Stimulated activated memory B cell treated with anti-CD40 and anti-IgM and Interleukin-4, amounts not matched to agents 10 μg/mL and 1 μg/mL and 100 μg/mL, for 72 hours (primary cell): Measurements from ENCODE around the gene ARMC12.

Experiments
- ATAC-seq: fragments of 150-1000 bp; cut with Tn5 transposase; 2 replicates; pipeline ENCODE4 v1.10.0; 2021
- H3K27ac Mint-ChIP-seq: one replicate; pipeline ENCODE4 v1.8.0; 2022; ENCODE audit warnings: mild to moderate bottlenecking, mixed read lengths
- H3K27me3 Mint-ChIP-seq: one replicate; pipeline ENCODE4 v1.8.0; 2022; ENCODE audit warnings: mixed read lengths
- H3K36me3 Mint-ChIP-seq: one replicate; pipeline ENCODE4 v1.8.0; 2022; ENCODE audit warnings: mixed read lengths
- H3K4me1 Mint-ChIP-seq: one replicate; pipeline ENCODE4 v1.8.0; 2022; ENCODE audit warnings: mixed read lengths
- H3K4me3 Mint-ChIP-seq: one replicate; pipeline ENCODE4 v1.8.0; 2022; ENCODE audit warnings: mild to moderate bottlenecking, moderate library complexity, mixed read lengths
- H3K9me3 Mint-ChIP-seq: one replicate; pipeline ENCODE4 v1.8.0; 2022; ENCODE audit warnings: mixed read lengths

The ARMC12 gene

GRCh38 chr6:35739645-35740524, 3.1 kb downstream of the ARMC12 start:
- H3K4me3 Mint-ChIP-seq, result no peak overlapping the region
- no peaks in the 10 kb centered on the region for H3K36me3 Mint-ChIP-seq
- H3K4me1 Mint-ChIP-seq, result peaks cover 20% of the 10 kb centered on the region
- no peaks in the 10 kb centered on the region for H3K9me3 Mint-ChIP-seq
- H3K27ac Mint-ChIP-seq, result no peak overlapping the region
- peaks cover 10% of the 10 kb centered on the region for H3K27me3 Mint-ChIP-seq
- ATAC-seq, result no peak

- no peak for ATAC-seq
- no peaks in the 10 kb centered on the region for H3K36me3 Mint-ChIP-seq
- H3K9me3 Mint-ChIP-seq, result peaks cover 5% of the 10 kb centered on the region
- no peaks in the 10 kb centered on the region for H3K4me1 Mint-ChIP-seq
- H3K27me3 Mint-ChIP-seq, result peaks cover 10% of the 10 kb centered on the region
- no peak overlapping the region for H3K27ac Mint-ChIP-seq
- no peak overlapping the region for H3K4me3 Mint-ChIP-seq
Observed at GRCh38 chr6:35742842-35743241, 6.0 kb downstream of the ARMC12 start.

- no peak for ATAC-seq
Observed at GRCh38 chr6:35745509-35745908, 8.7 kb downstream of the ARMC12 start.

GRCh38 chr6:35746516-35746915, 9.7 kb downstream of the ARMC12 start:
- Mint-ChIP-seq H3K4me1 (no peaks in the 10 kb centered on the region), H3K27me3 (peaks cover 11% of the 10 kb centered on the region), H3K27ac (no peak overlapping the region), H3K36me3 (no peaks in the 10 kb centered on the region), H3K9me3 (peaks cover 6% of the 10 kb centered on the region), H3K4me3 (no peak overlapping the region)
- no peak for ATAC-seq

More at GRCh38 chr6:35745509-35745908, 8.7 kb downstream of the ARMC12 start:
- Mint-ChIP-seq H3K27me3 (peaks cover 10% of the 10 kb centered on the region), H3K36me3 (no peaks in the 10 kb centered on the region), H3K4me1 (no peaks in the 10 kb centered on the region), H3K9me3 (peaks cover 6% of the 10 kb centered on the region), H3K27ac (no peak overlapping the region), H3K4me3 (no peak overlapping the region)

- H3K9me3 Mint-ChIP-seq, result peaks cover 6% of the 10 kb centered on the region
Observed at GRCh38 chr6:35747877-35748276, 11.0 kb downstream of the ARMC12 start.

GRCh38 chr6:35750557-35750956, 13.7 kb downstream of the ARMC12 start:
- Mint-ChIP-seq H3K4me3 (no peak overlapping the region), H3K27me3 (peaks cover 13% of the 10 kb centered on the region), H3K36me3 (no peaks in the 10 kb centered on the region), H3K4me1 (no peaks in the 10 kb centered on the region), H3K9me3 (peaks cover 6% of the 10 kb centered on the region), H3K27ac (no peak overlapping the region)
- ATAC-seq, result no peak

More at GRCh38 chr6:35747877-35748276, 11.0 kb downstream of the ARMC12 start:
- Mint-ChIP-seq H3K36me3 (no peaks in the 10 kb centered on the region), H3K27ac (no peak overlapping the region), H3K27me3 (peaks cover 19% of the 10 kb centered on the region), H3K4me3 (no peak overlapping the region), H3K4me1 (no peaks in the 10 kb centered on the region)
- no peak for ATAC-seq

GRCh38 chr6:35751594-35751993, 14.8 kb downstream of the ARMC12 start:
- no peaks in the 10 kb centered on the region for H3K36me3 Mint-ChIP-seq
- H3K27ac Mint-ChIP-seq, result no peak overlapping the region
- ATAC-seq, result no peak
- H3K27me3 Mint-ChIP-seq, result peaks cover 13% of the 10 kb centered on the region
- H3K4me3 Mint-ChIP-seq, result no peak overlapping the region
- H3K4me1 Mint-ChIP-seq, result no peaks in the 10 kb centered on the region
- H3K9me3 Mint-ChIP-seq, result peaks cover 6% of the 10 kb centered on the region

- peaks cover 16% of the 10 kb centered on the region for H3K27me3 Mint-ChIP-seq
- H3K4me1 Mint-ChIP-seq, result peaks cover under 1% of the 10 kb centered on the region
- ATAC-seq, result no peak
- H3K36me3 Mint-ChIP-seq, result no peaks in the 10 kb centered on the region
- H3K4me3 Mint-ChIP-seq, result no peak overlapping the region
- H3K27ac Mint-ChIP-seq, result no peak overlapping the region
- H3K9me3 Mint-ChIP-seq, result peaks cover 5% of the 10 kb centered on the region
Observed at GRCh38 chr6:35752330-35752729, 15.5 kb downstream of the ARMC12 start.

- no peak overlapping the region for H3K27ac Mint-ChIP-seq
- no peak overlapping the region for H3K4me3 Mint-ChIP-seq
- H3K9me3 Mint-ChIP-seq, result peaks cover 2% of the 10 kb centered on the region
- no peak for ATAC-seq
- no peaks in the 10 kb centered on the region for H3K36me3 Mint-ChIP-seq
- H3K27me3 Mint-ChIP-seq, result peaks cover 35% of the 10 kb centered on the region
- H3K4me1 Mint-ChIP-seq, result peaks cover 20% of the 10 kb centered on the region
Observed at GRCh38 chr6:35754452-35755277, 17.8 kb downstream of the ARMC12 start.

GRCh38 chr6:35755278-35755924, 18.6 kb downstream of the ARMC12 start:
- H3K9me3 Mint-ChIP-seq, result peaks cover 8% of the 10 kb centered on the region
- H3K4me1 Mint-ChIP-seq, result peaks cover 27% of the 10 kb centered on the region
- H3K4me3 Mint-ChIP-seq, result no peak overlapping the region
- no peak overlapping the region for H3K27ac Mint-ChIP-seq
- peaks cover 42% of the 10 kb centered on the region for H3K27me3 Mint-ChIP-seq
- ATAC-seq, result no peak
- H3K36me3 Mint-ChIP-seq, result peaks cover 6% of the 10 kb centered on the region

- Mint-ChIP-seq H3K27ac (no peak overlapping the region), H3K27me3 (peaks cover 51% of the 10 kb centered on the region), H3K9me3 (peaks cover 10% of the 10 kb centered on the region), H3K4me1 (peaks cover 30% of the 10 kb centered on the region), H3K36me3 (peaks cover 9% of the 10 kb centered on the region), H3K4me3 (no peak overlapping the region)
- ATAC-seq, result no peak
Observed at GRCh38 chr6:35757456-35758123, 20.8 kb downstream of the ARMC12 start.

GRCh38 chr6:35759426-35759825, 22.6 kb downstream of the ARMC12 start:
- peaks cover 10% of the 10 kb centered on the region for H3K9me3 Mint-ChIP-seq
- ATAC-seq, result no peak
- H3K4me1 Mint-ChIP-seq, result peaks cover 42% of the 10 kb centered on the region
- no peak overlapping the region for H3K4me3 Mint-ChIP-seq
- H3K36me3 Mint-ChIP-seq, result peaks cover 9% of the 10 kb centered on the region
- peaks cover 68% of the 10 kb centered on the region for H3K27me3 Mint-ChIP-seq
- no peak overlapping the region for H3K27ac Mint-ChIP-seq

- H3K4me1 Mint-ChIP-seq, result peaks cover 25% of the 10 kb centered on the region
Observed at GRCh38 chr6:35765739-35766138, 28.9 kb downstream of the ARMC12 start.

GRCh38 chr6:35769211-35769610, 32.4 kb downstream of the ARMC12 start:
- H3K4me1 Mint-ChIP-seq, result peaks cover 29% of the 10 kb centered on the region
- no peak overlapping the region for H3K4me3 Mint-ChIP-seq
- no peak for ATAC-seq
- peaks cover 7% of the 10 kb centered on the region for H3K27me3 Mint-ChIP-seq
- H3K9me3 Mint-ChIP-seq, result no peaks in the 10 kb centered on the region
- no peak overlapping the region for H3K27ac Mint-ChIP-seq
- H3K36me3 Mint-ChIP-seq, result no peaks in the 10 kb centered on the region

More at GRCh38 chr6:35765739-35766138, 28.9 kb downstream of the ARMC12 start:
- no peak overlapping the region for H3K4me3 Mint-ChIP-seq
- no peak for ATAC-seq
- peaks cover 41% of the 10 kb centered on the region for H3K27me3 Mint-ChIP-seq
- H3K27ac Mint-ChIP-seq, result no peak overlapping the region
- H3K9me3 Mint-ChIP-seq, result no peaks in the 10 kb centered on the region
- H3K36me3 Mint-ChIP-seq, result peaks cover under 1% of the 10 kb centered on the region

- H3K27ac Mint-ChIP-seq, result peak overlapping the region; percentile 80
- no peak overlapping the region for H3K4me3 Mint-ChIP-seq
- ATAC-seq, result no peak
- peaks cover 30% of the 10 kb centered on the region for H3K4me1 Mint-ChIP-seq
- H3K36me3 Mint-ChIP-seq, result no peaks in the 10 kb centered on the region
- H3K27me3 Mint-ChIP-seq, result no peaks in the 10 kb centered on the region
- no peaks in the 10 kb centered on the region for H3K9me3 Mint-ChIP-seq
Observed at GRCh38 chr6:35771343-35771627, 34.5 kb downstream of the ARMC12 start.
